Measurements from ENCODE around the gene FRAT1. TPM values are rescaled to one million over a fixed set of nuclear protein-coding genes. Genes with fewer than 3 reads are reported as not detected.

Gene FRAT1
- total RNA-seq, 1 experiment from 2014 or later: 1.7 TPM

- in situ Hi-C loops (cut with HindIII; ENCODE audit: low pct_unique_long_range_greater_than_20kb, low sequenced_read_pairs): no loop called here
- no peak for DNase-seq (ENCODE audit: low read depth, low spot score)
These were observed 16.8 kb upstream of the FRAT1 start for GRCh38 chr10:97302088-97302791.

GRCh38 chr10:97307441-97307840 lies 11.6 kb upstream of the FRAT1 start:
- in situ Hi-C loops (cut with HindIII; ENCODE audit: low pct_unique_long_range_greater_than_20kb, low sequenced_read_pairs): no loop called here

GRCh38 chr10:97307866-97308780 lies 10.9 kb upstream of the FRAT1 start:
- in situ Hi-C loops (cut with HindIII; ENCODE audit: low pct_unique_long_range_greater_than_20kb, low sequenced_read_pairs): no loop called here
- no peak for DNase-seq (ENCODE audit: low read depth, low spot score)

More at GRCh38 chr10:97307441-97307840, 11.6 kb upstream of the FRAT1 start:
- DNase-seq (ENCODE audit: low read depth, low spot score): no peak

DNA sequence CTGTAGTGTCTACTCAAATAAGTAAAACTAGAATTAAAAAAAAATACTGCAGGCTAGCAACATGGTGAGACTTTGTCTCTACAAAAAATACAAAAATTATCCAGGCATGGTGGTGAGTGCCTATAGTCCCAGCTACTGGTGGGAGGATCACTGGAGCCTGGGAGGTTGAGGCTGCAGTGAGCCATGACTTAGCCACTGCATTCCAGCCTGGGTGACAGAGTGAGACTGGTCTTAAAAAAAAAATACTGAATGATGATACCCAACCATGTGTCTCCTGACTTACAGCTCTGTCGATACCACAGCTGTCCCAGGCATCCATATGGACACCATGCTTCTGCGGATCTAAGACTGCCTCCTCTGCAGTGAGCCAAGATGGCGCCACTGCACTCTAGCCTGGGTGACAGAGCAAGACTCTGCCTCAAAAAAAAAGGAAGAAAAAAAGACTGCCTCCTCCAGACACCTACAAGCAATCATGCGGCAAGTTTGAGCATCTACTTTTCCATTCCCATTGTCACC lies 7.9 kb upstream of the FRAT1 start:
- in situ Hi-C loops (cut with HindIII; ENCODE audit: low pct_unique_long_range_greater_than_20kb, low sequenced_read_pairs): no loop called here
- no peak for DNase-seq (ENCODE audit: low read depth, low spot score)

- in situ Hi-C loops (cut with HindIII; ENCODE audit: low pct_unique_long_range_greater_than_20kb, low sequenced_read_pairs): no loop called here
- DNase-seq (ENCODE audit: low read depth, low spot score): no peak
These were observed 6.2 kb upstream of the FRAT1 start for GRCh38 chr10:97312897-97313296.

- in situ Hi-C loops (cut with HindIII; ENCODE audit: low pct_unique_long_range_greater_than_20kb, low sequenced_read_pairs): no loop called here
- no peak for DNase-seq (ENCODE audit: low read depth, low spot score)
These were observed 4.4 kb upstream of the FRAT1 start for GRCh38 chr10:97314671-97315070.

DNA sequence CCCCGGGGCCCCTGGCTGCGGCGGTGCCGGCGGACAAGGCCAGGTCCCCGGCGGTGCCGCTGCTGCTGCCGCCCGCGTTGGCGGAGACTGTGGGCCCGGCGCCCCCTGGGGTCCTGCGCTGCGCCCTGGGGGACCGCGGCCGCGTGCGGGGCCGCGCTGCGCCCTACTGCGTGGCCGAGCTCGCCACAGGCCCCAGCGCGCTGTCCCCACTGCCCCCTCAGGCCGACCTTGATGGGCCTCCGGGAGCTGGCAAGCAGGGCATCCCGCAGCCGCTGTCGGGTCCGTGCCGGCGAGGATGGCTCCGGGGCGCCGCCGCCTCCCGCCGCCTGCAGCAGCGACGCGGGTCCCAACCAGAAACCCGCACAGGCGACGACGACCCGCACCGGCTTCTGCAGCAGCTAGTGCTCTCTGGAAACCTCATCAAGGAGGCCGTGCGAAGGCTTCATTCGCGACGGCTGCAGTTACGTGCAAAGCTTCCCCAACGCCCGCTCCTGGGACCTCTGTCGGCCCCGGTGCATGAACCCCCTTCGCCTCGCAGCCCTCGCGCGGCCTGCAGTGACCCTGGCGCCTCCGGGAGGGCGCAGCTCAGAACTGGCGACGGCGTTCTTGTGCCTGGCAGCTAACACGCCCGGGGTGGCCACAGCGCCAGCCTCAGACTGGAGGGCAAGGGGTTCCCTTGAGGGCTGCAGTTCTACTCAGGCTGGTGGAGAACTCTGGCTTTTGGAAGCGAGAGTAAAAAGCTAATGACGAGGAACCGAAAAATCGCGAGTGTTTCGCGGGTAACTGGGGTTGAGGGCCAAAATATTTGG lies 804 bp downstream of the FRAT1 start:
- in situ Hi-C loops (cut with HindIII; ENCODE audit: low pct_unique_long_range_greater_than_20kb, low sequenced_read_pairs): no loop called here
- DNase-seq (ENCODE audit: low read depth, low spot score): no peak

- in situ Hi-C loops (cut with HindIII; ENCODE audit: low pct_unique_long_range_greater_than_20kb, low sequenced_read_pairs): no loop called here
- DNase-seq (ENCODE audit: low read depth, low spot score): no peak
These were observed 1.5 kb downstream of the FRAT1 start for GRCh38 chr10:97320480-97321031.

DNA sequence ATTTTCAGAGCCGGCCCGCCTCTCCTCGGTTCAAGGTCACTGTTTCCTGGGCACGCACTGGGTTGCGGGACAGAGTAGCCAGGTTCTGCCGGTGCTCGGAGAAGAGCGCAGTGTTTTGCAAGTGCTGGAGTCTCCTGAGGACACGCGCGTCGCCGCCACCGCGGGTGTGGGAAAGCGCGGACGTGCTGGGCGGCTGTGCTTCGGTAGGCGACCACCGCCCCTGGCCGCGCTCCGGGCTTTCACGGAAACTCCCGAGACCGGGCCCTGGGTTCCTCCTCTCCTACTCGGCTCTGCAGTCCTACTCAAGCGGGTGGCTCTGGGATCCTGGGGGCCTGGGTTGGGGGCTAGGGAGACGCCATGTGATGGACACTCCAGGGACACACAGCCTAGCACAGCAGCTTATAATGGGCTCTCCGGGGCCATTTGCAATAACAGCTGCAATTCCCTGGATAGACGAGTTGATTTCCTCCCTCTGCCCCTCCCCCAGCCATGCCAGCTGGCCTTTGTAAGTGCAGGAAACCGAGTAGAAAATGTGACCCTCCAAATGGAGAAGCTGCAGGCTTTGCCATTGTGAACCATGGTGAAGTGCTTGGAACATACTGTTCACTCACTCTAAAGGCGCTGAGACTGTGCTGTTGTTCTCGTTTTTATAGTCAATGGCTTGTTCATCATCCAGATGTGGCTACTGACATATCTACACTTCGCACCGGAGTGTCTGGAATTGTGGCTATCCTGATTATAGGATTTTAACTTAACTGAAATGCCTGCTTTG lies 2.1 kb downstream of the FRAT1 start:
- no peak for DNase-seq (ENCODE audit: low read depth, low spot score)
- in situ Hi-C loops (cut with HindIII; ENCODE audit: low pct_unique_long_range_greater_than_20kb, low sequenced_read_pairs): no loop called here

- in situ Hi-C loops (cut with HindIII; ENCODE audit: low pct_unique_long_range_greater_than_20kb, low sequenced_read_pairs): no loop called here
- DNase-seq (ENCODE audit: low read depth, low spot score): no peak
These were observed 2.7 kb downstream of the FRAT1 start for GRCh38 chr10:97321804-97322190.

GRCh38 chr10:97323501-97323900 lies 4.4 kb downstream of the FRAT1 start:
- in situ Hi-C loops (cut with HindIII; ENCODE audit: low pct_unique_long_range_greater_than_20kb, low sequenced_read_pairs): no loop called here

DNA sequence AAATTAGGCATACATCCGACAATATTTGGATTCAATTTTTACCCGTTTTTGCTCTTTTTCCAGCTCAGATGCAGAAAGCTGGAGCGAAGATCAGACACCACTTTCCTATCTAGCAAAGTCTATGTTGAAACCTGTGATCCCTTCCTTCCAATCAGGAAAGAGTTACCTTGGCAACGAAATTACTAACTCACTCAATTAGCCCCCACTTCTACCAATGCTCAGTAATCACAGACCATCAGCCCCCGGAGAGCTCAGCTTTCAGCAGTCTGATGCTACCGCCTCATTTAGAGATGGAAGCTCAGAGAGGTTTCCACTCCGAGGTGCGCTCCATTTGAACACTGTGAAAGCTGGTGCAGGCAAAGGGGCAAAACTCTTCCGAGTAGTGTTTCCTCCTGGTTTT lies 6.7 kb downstream of the FRAT1 start:
- no peak for DNase-seq (ENCODE audit: low read depth, low spot score)
- in situ Hi-C loops (cut with HindIII; ENCODE audit: low pct_unique_long_range_greater_than_20kb, low sequenced_read_pairs): no loop called here

More at GRCh38 chr10:97323501-97323900, 4.4 kb downstream of the FRAT1 start:
- no peak for DNase-seq (ENCODE audit: low read depth, low spot score)

GRCh38 chr10:97327348-97328294 lies 8.6 kb downstream of the FRAT1 start:
- DNase-seq (ENCODE audit: low read depth, low spot score): no peak
- in situ Hi-C loops (cut with HindIII; ENCODE audit: low pct_unique_long_range_greater_than_20kb, low sequenced_read_pairs): no loop called here

DNA sequence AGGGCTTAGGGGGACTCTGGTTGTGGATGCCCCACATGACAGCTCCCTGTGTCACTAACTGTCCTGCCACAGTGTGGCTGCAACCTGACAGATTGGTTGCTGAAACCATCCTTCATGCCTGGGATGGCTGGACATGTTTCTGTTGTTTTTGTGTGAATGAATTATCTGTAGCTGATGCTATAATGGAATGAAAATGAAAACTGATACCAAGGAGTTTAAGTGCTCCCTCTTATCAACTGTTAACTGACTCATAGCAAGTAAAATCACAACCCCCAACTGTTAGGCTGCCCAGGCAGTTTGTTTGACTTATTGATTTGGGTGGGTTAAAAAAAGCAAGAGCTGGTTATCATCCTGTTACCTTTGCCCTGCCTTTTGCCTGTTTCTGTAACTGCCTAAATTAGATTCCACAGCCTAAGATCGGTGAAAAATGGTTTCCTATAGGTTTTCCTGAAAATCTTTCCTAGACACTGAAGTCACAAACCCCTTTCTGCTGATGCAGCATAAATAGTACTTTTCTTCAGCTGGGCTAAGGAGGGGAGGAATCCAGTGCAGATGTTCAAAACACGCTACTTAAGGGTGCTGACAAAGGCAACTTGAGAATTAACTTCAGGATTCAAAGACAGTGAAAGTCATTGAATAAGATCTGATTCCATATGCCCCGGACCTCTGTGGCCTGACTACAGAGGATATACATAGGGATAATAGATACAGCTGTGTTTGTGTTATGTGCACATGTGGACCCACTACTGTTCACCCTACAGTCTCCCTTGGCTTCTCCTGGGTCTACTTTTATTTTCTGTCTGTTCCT lies 9.8 kb downstream of the FRAT1 start:
- no peak for DNase-seq (ENCODE audit: low read depth, low spot score)
- in situ Hi-C loops (cut with HindIII; ENCODE audit: low pct_unique_long_range_greater_than_20kb, low sequenced_read_pairs): no loop called here

GRCh38 chr10:97329766-97330165 lies 10.7 kb downstream of the FRAT1 start:
- DNase-seq (ENCODE audit: low read depth, low spot score): no peak
- in situ Hi-C loops (cut with HindIII; ENCODE audit: low pct_unique_long_range_greater_than_20kb, low sequenced_read_pairs): no loop called here

Measured in SK-MEL-5 (cell line).